GM18499 (cell line): ENCODE results near the gene SMC1B.
A peak's percentile ranks its signal among the peaks of the same experiment; 100 is the strongest.
"Not testable (repeated sequence)": the region's sequence is repeated elsewhere in the genome, so short reads cannot be mapped to it uniquely, and the experiment has no call there.

ENCODE experiments used
- ATAC-seq: cut with Tn5 transposase; IDR thresholded peaks from one replicate; pipeline ENCODE4 v1.9.1; 2021; ENCODE audit warnings: moderate number of reproducible peaks; ENCODE audit not compliant: insufficient read depth, unreplicated experiment

Gene SMC1B

GRCh38 chr22:45309422-45310227 is 103.8 kb downstream of the SMC1B start, which contains the start of gene FAM118A:
TSS of gene FAM118A (plus strand) at chr22:45309934. CDS start at chr22:45322380, 12,446 bp downstream.
- peak; percentile 48 for ATAC-seq

GRCh38 chr22:45308957-45309421 is 104.4 kb downstream of the SMC1B start:
- ATAC-seq = no peak

- no peak for ATAC-seq
These were observed 104.9 kb downstream of the SMC1B start for GRCh38 chr22:45308391-45308956.

- ATAC-seq = no peak
These were observed 107.3 kb downstream of the SMC1B start for GRCh38 chr22:45306139-45306538.

- no peak for ATAC-seq
These were observed 107.8 kb downstream of the SMC1B start for GRCh38 chr22:45305456-45306075.

GRCh38 chr22:45304971-45305370 is 108.4 kb downstream of the SMC1B start:
- no peak for ATAC-seq

- ATAC-seq = no peak
These were observed 110.2 kb downstream of the SMC1B start for GRCh38 chr22:45303181-45303580.

GRCh38 chr22:45302751-45303150 is 110.6 kb downstream of the SMC1B start:
- no peak for ATAC-seq

- ATAC-seq = no peak
These were observed 114.4 kb downstream of the SMC1B start for GRCh38 chr22:45298934-45299505.

- no peak for ATAC-seq
These were observed 116.6 kb downstream of the SMC1B start for GRCh38 chr22:45296628-45297297.

- ATAC-seq = no peak
These were observed 117.9 kb downstream of the SMC1B start for GRCh38 chr22:45295492-45295891.

GRCh38 chr22:45295004-45295403 is 118.4 kb downstream of the SMC1B start:
- not testable (repeated sequence) for ATAC-seq
